CD4-positive, alpha-beta memory T cell (primary cell): Measurements from ENCODE around the gene MMP23B. TPM values are rescaled to one million over a fixed set of nuclear protein-coding genes. Genes with fewer than 3 reads are reported as not detected.

Experiments used
- polyA plus RNA-seq, 2 donors: library from polyadenylated mRNA; unstranded; fragments of 300-500 nt; fragmentation: Illumina TruSeq; gene quantifications; one replicate each; pipeline ENCODE4 v1.2.3, GENCODE V29; 2021
- total RNA-seq, 2 experiments: library from RNA; stranded (reverse); gene quantifications; one replicate each; pipeline ENCODE4 v1.2.3, GENCODE V29; 2021

The MMP23B gene
- total and polyA plus RNA-seq, 4 experiments from 2014 or later, result 0.53 to 3.7 (median 3.5) TPM; not detected in 1

Other genes with a start within 250 kb of the MMP23B start
- 100 to 1,000 TPM; 388 to 394 TPM for gene CCNL2, start 232.8 kb upstream of the MMP23B start, total RNA-seq
- gene CCNL2, start 232.8 kb upstream of the MMP23B start, polyA plus RNA-seq, result 10 to 100 TPM; 18.3 to 36.6 TPM
- 100 to 1,000 TPM; 119 to 123 TPM for gene MRPL20, start 224.9 kb upstream of the MMP23B start, total RNA-seq
- gene MRPL20, start 224.9 kb upstream of the MMP23B start, polyA plus RNA-seq, result 100 to 1,000 TPM; 171 to 202 TPM
- not detected for gene ANKRD65, start 210.9 kb upstream of the MMP23B start, total RNA-seq
- gene ANKRD65, start 210.9 kb upstream of the MMP23B start, polyA plus RNA-seq, result not detected
- gene VWA1, start 196.5 kb upstream of the MMP23B start, total RNA-seq, result not detected
- gene VWA1, start 196.5 kb upstream of the MMP23B start, polyA plus RNA-seq, result not detected
- gene ATAD3C, start 182.5 kb upstream of the MMP23B start, total RNA-seq, result 1 to 10 TPM; 1.5 to 1.6 TPM
- 1 to 10 TPM; 1.8 to 2.1 TPM for gene ATAD3C, start 182.5 kb upstream of the MMP23B start, polyA plus RNA-seq
- 10 to 100 TPM; 51.1 to 53.8 TPM for gene ATAD3B, start 160.4 kb upstream of the MMP23B start, total RNA-seq
- 1 to 10 TPM; 2.9 to 8.1 TPM for gene ATAD3B, start 160.4 kb upstream of the MMP23B start, polyA plus RNA-seq
- 10 to 100 TPM; 23.0 to 24.7 TPM for gene ATAD3A, start 120.0 kb upstream of the MMP23B start, total RNA-seq
- 10 to 100 TPM in 1 of 2 donors, 1 to 10 TPM in 1; 9.5 to 12.2 TPM for gene ATAD3A, start 120.0 kb upstream of the MMP23B start, polyA plus RNA-seq
- 1 to 10 TPM; 1.8 to 2.8 TPM for gene TMEM240, start 91.5 kb upstream of the MMP23B start, total RNA-seq
- gene TMEM240, start 91.5 kb upstream of the MMP23B start, polyA plus RNA-seq, result not detected
- 100 to 1,000 TPM; 128 to 132 TPM for gene SSU72, start 57.3 kb upstream of the MMP23B start, total RNA-seq
- 100 to 1,000 TPM; 202 to 209 TPM for gene SSU72, start 57.3 kb upstream of the MMP23B start, polyA plus RNA-seq
- 1 to 10 TPM; 2.7 to 2.9 TPM for gene FNDC10, start 32.0 kb upstream of the MMP23B start, total RNA-seq
- 1 to 10 TPM in 1 of 2 donors, under 1 TPM in 1; 0.72 to 1.3 TPM for gene FNDC10, start 32.0 kb upstream of the MMP23B start, polyA plus RNA-seq
- gene MIB2, start 16.7 kb upstream of the MMP23B start, total RNA-seq, result 100 to 1,000 TPM; 112 to 114 TPM
- 10 to 100 TPM; 12.7 to 34.6 TPM for gene MIB2, start 16.7 kb upstream of the MMP23B start, polyA plus RNA-seq
- 10 to 100 TPM; 44.2 to 44.7 TPM for gene CDK11B, start 26.8 kb downstream of the MMP23B start, total RNA-seq
- gene CDK11B, start 26.8 kb downstream of the MMP23B start, polyA plus RNA-seq, result 10 to 100 TPM in 1 of 2 donors, 1 to 10 TPM in 1; 2.5 to 24.5 TPM
- 100 to 1,000 TPM; 123 to 130 TPM for gene SLC35E2B, start 60.6 kb downstream of the MMP23B start, total RNA-seq
- gene SLC35E2B, start 60.6 kb downstream of the MMP23B start, polyA plus RNA-seq, result 10 to 100 TPM; 29.4 to 48.7 TPM
- gene CDK11A, start 92.2 kb downstream of the MMP23B start, total RNA-seq, result 100 to 1,000 TPM; 148 to 162 TPM
- 10 to 100 TPM in 1 of 2 donors, 1 to 10 TPM in 1; 7.2 to 24.0 TPM for gene CDK11A, start 92.2 kb downstream of the MMP23B start, polyA plus RNA-seq
- gene NADK, start 146.3 kb downstream of the MMP23B start, total RNA-seq, result 10 to 100 TPM; 48.9 to 56.0 TPM
- gene NADK, start 146.3 kb downstream of the MMP23B start, polyA plus RNA-seq, result 10 to 100 TPM; 21.0 to 28.1 TPM